Memory B cell (primary cell): ENCODE results near the gene DDX60.
"Not testable (repeated sequence)": the region's sequence is repeated elsewhere in the genome, so short reads cannot be mapped to it uniquely, and the experiment has no call there.

ENCODE experiments used
- ATAC-seq: fragments of 150-1000 bp; cut with Tn5 transposase; 2 replicates; pipeline ENCODE4 v1.10.0; 2021; ENCODE audit warnings: low read depth, mild to moderate bottlenecking, moderate library complexity
- DNase-seq, 2 donors: peaks; one replicate each; pipeline ENCODE4 v3.0.0; 2022; ENCODE audit warnings: low spot score in 2 of 2
- H3K27ac Mint-ChIP-seq: one replicate; pipeline ENCODE4 v1.8.0; 2022; ENCODE audit warnings: mild to moderate bottlenecking, moderate library complexity, mixed read lengths
- H3K27me3 Mint-ChIP-seq: one replicate; pipeline ENCODE4 v1.8.0; 2022; ENCODE audit warnings: mixed read lengths
- H3K36me3 Mint-ChIP-seq: one replicate; pipeline ENCODE4 v1.8.0; 2022; ENCODE audit warnings: mild to moderate bottlenecking, mixed read lengths
- H3K4me1 Mint-ChIP-seq: one replicate; pipeline ENCODE4 v1.8.0; 2022; ENCODE audit warnings: mixed read lengths
- H3K4me3 Mint-ChIP-seq: one replicate; pipeline ENCODE4 v1.8.0; 2022; ENCODE audit warnings: mild to moderate bottlenecking, moderate library complexity, mixed read lengths
- H3K9me3 Mint-ChIP-seq: one replicate; pipeline ENCODE4 v1.8.0; 2022; ENCODE audit warnings: mixed read lengths

Gene DDX60

GRCh38 chr4:168318266-168318895 lies at the start of gene DDX60:
DDX60 (minus strand) TSS chr4:168318752; CDS start chr4:168311259, 7,493 bp downstream.
- H3K9me3 Mint-ChIP-seq, result no peaks in the 10 kb centered on the region
- ATAC-seq (peak; percentile 98), DNase-seq (peak; percentile 75 to 78)
- H3K27ac Mint-ChIP-seq, result peak within 1 kb of the TSS; percentile 99
- H3K36me3 Mint-ChIP-seq, result peaks cover 7% of the 10 kb centered on the region
- no peaks in the 10 kb centered on the region for H3K27me3 Mint-ChIP-seq
- peaks cover 14% of the 10 kb centered on the region for H3K4me1 Mint-ChIP-seq
- H3K4me3 Mint-ChIP-seq, result peak within 1 kb of the TSS; percentile 96

GRCh38 chr4:168367065-168367464 lies 48.5 kb upstream of the DDX60 start:
- no peak for ATAC-seq
- H3K9me3 Mint-ChIP-seq, result peaks cover 2% of the 10 kb centered on the region
- H3K4me3 Mint-ChIP-seq, result no peak overlapping the region
- no peak for DNase-seq
- H3K36me3 Mint-ChIP-seq, result peaks cover 69% of the 10 kb centered on the region
- H3K27me3 Mint-ChIP-seq, result no peaks in the 10 kb centered on the region
- H3K27ac Mint-ChIP-seq, result no peak overlapping the region
- H3K4me1 Mint-ChIP-seq, result no peaks in the 10 kb centered on the region

GRCh38 chr4:168362025-168362401 lies 43.5 kb upstream of the DDX60 start:
- no peaks in the 10 kb centered on the region for H3K4me1 Mint-ChIP-seq
- H3K27ac Mint-ChIP-seq, result no peak overlapping the region
- peaks cover 6% of the 10 kb centered on the region for H3K9me3 Mint-ChIP-seq
- ATAC-seq, result no peak
- no peak for DNase-seq
- H3K4me3 Mint-ChIP-seq, result no peak overlapping the region
- no peaks in the 10 kb centered on the region for H3K27me3 Mint-ChIP-seq
- H3K36me3 Mint-ChIP-seq, result peaks cover 65% of the 10 kb centered on the region

- H3K36me3 Mint-ChIP-seq, result peaks cover 65% of the 10 kb centered on the region
- ATAC-seq (no peak), DNase-seq (no peak)
- no peak overlapping the region for H3K4me3 Mint-ChIP-seq
- H3K4me1 Mint-ChIP-seq, result no peaks in the 10 kb centered on the region
- peaks cover 6% of the 10 kb centered on the region for H3K9me3 Mint-ChIP-seq
- no peaks in the 10 kb centered on the region for H3K27me3 Mint-ChIP-seq
- H3K27ac Mint-ChIP-seq, result no peak overlapping the region
Measured at GRCh38 chr4:168361365-168362024, 42.9 kb upstream of the DDX60 start.

GRCh38 chr4:168360271-168360670 lies 41.7 kb upstream of the DDX60 start:
- no peak for DNase-seq
- peaks cover 61% of the 10 kb centered on the region for H3K36me3 Mint-ChIP-seq

GRCh38 chr4:168357941-168358340 lies 39.4 kb upstream of the DDX60 start:
- no peak for DNase-seq
- H3K27me3 Mint-ChIP-seq, result no peaks in the 10 kb centered on the region
- peaks cover 48% of the 10 kb centered on the region for H3K36me3 Mint-ChIP-seq
- H3K27ac Mint-ChIP-seq, result no peak overlapping the region
- H3K4me1 Mint-ChIP-seq, result no peaks in the 10 kb centered on the region
- no peak for ATAC-seq
- no peak overlapping the region for H3K4me3 Mint-ChIP-seq
- H3K9me3 Mint-ChIP-seq, result peaks cover 8% of the 10 kb centered on the region

More at GRCh38 chr4:168360271-168360670, 41.7 kb upstream of the DDX60 start:
- H3K27me3 Mint-ChIP-seq, result no peaks in the 10 kb centered on the region
- H3K4me1 Mint-ChIP-seq, result no peaks in the 10 kb centered on the region
- no peak overlapping the region for H3K27ac Mint-ChIP-seq
- no peak for ATAC-seq
- H3K4me3 Mint-ChIP-seq, result no peak overlapping the region
- H3K9me3 Mint-ChIP-seq, result peaks cover 6% of the 10 kb centered on the region

- Mint-ChIP-seq H3K9me3 (peaks cover 18% of the 10 kb centered on the region), H3K4me1 (no peaks in the 10 kb centered on the region), H3K27me3 (no peaks in the 10 kb centered on the region), H3K4me3 (no peak overlapping the region), H3K36me3 (peaks cover 21% of the 10 kb centered on the region), H3K27ac (no peak overlapping the region)
- ATAC-seq (no peak), DNase-seq (no peak)
Measured at GRCh38 chr4:168353746-168354145, 35.2 kb upstream of the DDX60 start.

- Mint-ChIP-seq H3K4me1 (peaks cover 2% of the 10 kb centered on the region), H3K27ac (no peak overlapping the region), H3K9me3 (peaks cover 10% of the 10 kb centered on the region), H3K36me3 (no peaks in the 10 kb centered on the region), H3K4me3 (no peak overlapping the region), H3K27me3 (peaks cover 4% of the 10 kb centered on the region)
- ATAC-seq (no peak), DNase-seq (no peak)
Measured at GRCh38 chr4:168337550-168337940, 19.0 kb upstream of the DDX60 start.

- DNase-seq (no peak), ATAC-seq (no peak)
- peaks cover 2% of the 10 kb centered on the region for H3K4me1 Mint-ChIP-seq
- H3K9me3 Mint-ChIP-seq, result peaks cover 8% of the 10 kb centered on the region
- no peak overlapping the region for H3K4me3 Mint-ChIP-seq
- H3K36me3 Mint-ChIP-seq, result no peaks in the 10 kb centered on the region
- no peak overlapping the region for H3K27ac Mint-ChIP-seq
- H3K27me3 Mint-ChIP-seq, result peaks cover 4% of the 10 kb centered on the region
Measured at GRCh38 chr4:168336837-168337549, 18.4 kb upstream of the DDX60 start.

- H3K27ac Mint-ChIP-seq, result no peak overlapping the region
- no peaks in the 10 kb centered on the region for H3K36me3 Mint-ChIP-seq
- no peaks in the 10 kb centered on the region for H3K9me3 Mint-ChIP-seq
- H3K27me3 Mint-ChIP-seq, result no peaks in the 10 kb centered on the region
- H3K4me1 Mint-ChIP-seq, result peaks cover 2% of the 10 kb centered on the region
- no peak for DNase-seq
- no peak overlapping the region for H3K4me3 Mint-ChIP-seq
- no peak for ATAC-seq
Measured at GRCh38 chr4:168335621-168336020, 17.1 kb upstream of the DDX60 start.

- no peaks in the 10 kb centered on the region for H3K9me3 Mint-ChIP-seq
- no peak overlapping the region for H3K4me3 Mint-ChIP-seq
- H3K27me3 Mint-ChIP-seq, result no peaks in the 10 kb centered on the region
- no peak for ATAC-seq
- H3K4me1 Mint-ChIP-seq, result peaks cover 2% of the 10 kb centered on the region
- H3K27ac Mint-ChIP-seq, result no peak overlapping the region
- no peak for DNase-seq
- H3K36me3 Mint-ChIP-seq, result no peaks in the 10 kb centered on the region
Measured at GRCh38 chr4:168334053-168334452, 15.5 kb upstream of the DDX60 start.

- not testable (repeated sequence) for H3K4me1 Mint-ChIP-seq, H3K27me3 Mint-ChIP-seq, DNase-seq, H3K27ac Mint-ChIP-seq, H3K4me3 Mint-ChIP-seq, H3K9me3 Mint-ChIP-seq, H3K36me3 Mint-ChIP-seq, ATAC-seq
Measured at GRCh38 chr4:168330575-168330974, 12.0 kb upstream of the DDX60 start.

GRCh38 chr4:168325591-168325990 lies 7.0 kb upstream of the DDX60 start:
- Mint-ChIP-seq H3K4me1 (no peaks in the 10 kb centered on the region), H3K27ac (no peak overlapping the region), H3K4me3 (no peak overlapping the region), H3K9me3 (no peaks in the 10 kb centered on the region), H3K27me3 (no peaks in the 10 kb centered on the region), H3K36me3 (no peaks in the 10 kb centered on the region)
- DNase-seq (no peak), ATAC-seq (no peak)

GRCh38 chr4:168321006-168321405 lies 2.5 kb upstream of the DDX60 start:
- DNase-seq (no peak), ATAC-seq (no peak)
- H3K27me3 Mint-ChIP-seq, result no peaks in the 10 kb centered on the region
- H3K9me3 Mint-ChIP-seq, result no peaks in the 10 kb centered on the region
- H3K4me1 Mint-ChIP-seq, result peaks cover 7% of the 10 kb centered on the region
- H3K4me3 Mint-ChIP-seq, result no peak overlapping the region
- peaks cover 3% of the 10 kb centered on the region for H3K36me3 Mint-ChIP-seq
- H3K27ac Mint-ChIP-seq, result no peak overlapping the region
